Uterus (tissue), 2 donors: ENCODE measurements around the gene ACTA1.

Experiments
- CTCF ChIP-seq, 4 experiments: fragments of 200-600 bp in 2 of 4; fragments of 450-650 bp in 2 of 4; sonication (generic) in 2 of 4; IDR thresholded peaks; one replicate each; pipeline ENCODE4 v1.5.1; 2016 to 2019; ENCODE audit warnings: antibody characterized with exemption in 4 of 4, mild to moderate bottlenecking in 2 of 4, moderate library complexity in 1 of 4
- POLR2A ChIP-seq, 2 donors: fragments of 450-650 bp; IDR thresholded peaks; one replicate each; pipeline ENCODE4 v1.6.1; 2016; ENCODE audit warnings: antibody characterized with exemption in 2 of 2, mild to moderate bottlenecking in 1 of 2, moderate library complexity in 1 of 2

GRCh38 chr1:229466887-229467286 is 33.0 kb upstream of the ACTA1 start:
- no peak for TF ChIP-seq CTCF (IDR thresholded peaks at IDR 0.05)
- TF ChIP-seq POLR2A (IDR thresholded peaks at IDR 0.05): no peak
